ENCODE data around the gene SUSD6. TPM values are rescaled to one million over a fixed set of nuclear protein-coding genes. Genes with fewer than 3 reads are reported as not detected.

Gene SUSD6
- total and polyA plus RNA-seq, 2 experiments from 2014 or later = 2.8 to 3.4 TPM

DNA sequence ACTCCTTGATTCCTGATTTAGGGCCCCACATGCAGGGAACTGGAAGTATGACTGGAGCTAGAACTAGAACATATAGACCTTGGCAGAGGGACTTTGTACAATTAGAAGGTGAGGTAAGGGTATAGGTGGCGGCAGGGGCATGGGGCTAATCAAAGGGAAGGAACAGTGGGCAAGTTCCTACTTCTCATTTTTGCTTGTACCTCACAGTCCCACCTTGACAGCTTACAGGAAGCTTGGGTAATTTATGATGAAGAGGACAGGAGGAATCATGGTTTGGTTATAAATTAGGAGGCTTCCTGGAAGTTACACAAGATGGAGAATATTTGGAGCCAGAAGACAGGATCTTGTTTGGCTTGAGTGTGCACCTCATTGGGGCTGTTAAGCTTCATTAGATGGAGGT, 33.4 kb downstream of the SUSD6 start:
- DNase-seq (ENCODE audit: low spot score) (no peak), ATAC-seq (no peak)
- Histone ChIP-seq H3K4me2 (no peak overlapping the region), H3K36me3 (ENCODE audit: insufficient read depth) (peaks cover 5% of the 10 kb centered on the region; the same call in 1 of the 2 replicates), H3K79me2 (replicated peaks; ENCODE audit: insufficient read depth) (peaks cover 3% of the 10 kb centered on the region; the same call in 1 of the 2 replicates), H3K27ac (ENCODE audit: low read depth) (no peak overlapping the region), H4K20me1 (replicated peaks; ENCODE audit: insufficient read depth) (no peaks in the 10 kb centered on the region), H3K4me1 (ENCODE audit: insufficient read depth) (peaks cover 11% of the 10 kb centered on the region), H3K4me3 (no peak overlapping the region), H3K9me2 (ENCODE audit: insufficient read depth) (peaks cover 10% of the 10 kb centered on the region; the same call in 1 of the 2 replicates), H2AFZ (no peak overlapping the region), H3F3A (replicated peaks; ENCODE audit: low read depth) (no peaks in the 10 kb centered on the region), H3K27me3 (ENCODE audit: insufficient read depth) (no peaks in the 10 kb centered on the region)
- TF ChIP-seq CTCF (conservative IDR thresholded peaks at IDR 0.05; ENCODE audit: low read depth in 2 of 2) (no peak), POLR2AphosphoS5 (IDR thresholded peaks at IDR 0.05; ENCODE audit: low read depth) (no peak), EZH2 (IDR thresholded peaks at IDR 0.05; ENCODE audit: low read depth, unreplicated experiment) (no peak), JUNB (IDR thresholded peaks at IDR 0.05; ENCODE audit: unreplicated experiment) (no peak)
- TF ChIP-seq, protein P1, sequence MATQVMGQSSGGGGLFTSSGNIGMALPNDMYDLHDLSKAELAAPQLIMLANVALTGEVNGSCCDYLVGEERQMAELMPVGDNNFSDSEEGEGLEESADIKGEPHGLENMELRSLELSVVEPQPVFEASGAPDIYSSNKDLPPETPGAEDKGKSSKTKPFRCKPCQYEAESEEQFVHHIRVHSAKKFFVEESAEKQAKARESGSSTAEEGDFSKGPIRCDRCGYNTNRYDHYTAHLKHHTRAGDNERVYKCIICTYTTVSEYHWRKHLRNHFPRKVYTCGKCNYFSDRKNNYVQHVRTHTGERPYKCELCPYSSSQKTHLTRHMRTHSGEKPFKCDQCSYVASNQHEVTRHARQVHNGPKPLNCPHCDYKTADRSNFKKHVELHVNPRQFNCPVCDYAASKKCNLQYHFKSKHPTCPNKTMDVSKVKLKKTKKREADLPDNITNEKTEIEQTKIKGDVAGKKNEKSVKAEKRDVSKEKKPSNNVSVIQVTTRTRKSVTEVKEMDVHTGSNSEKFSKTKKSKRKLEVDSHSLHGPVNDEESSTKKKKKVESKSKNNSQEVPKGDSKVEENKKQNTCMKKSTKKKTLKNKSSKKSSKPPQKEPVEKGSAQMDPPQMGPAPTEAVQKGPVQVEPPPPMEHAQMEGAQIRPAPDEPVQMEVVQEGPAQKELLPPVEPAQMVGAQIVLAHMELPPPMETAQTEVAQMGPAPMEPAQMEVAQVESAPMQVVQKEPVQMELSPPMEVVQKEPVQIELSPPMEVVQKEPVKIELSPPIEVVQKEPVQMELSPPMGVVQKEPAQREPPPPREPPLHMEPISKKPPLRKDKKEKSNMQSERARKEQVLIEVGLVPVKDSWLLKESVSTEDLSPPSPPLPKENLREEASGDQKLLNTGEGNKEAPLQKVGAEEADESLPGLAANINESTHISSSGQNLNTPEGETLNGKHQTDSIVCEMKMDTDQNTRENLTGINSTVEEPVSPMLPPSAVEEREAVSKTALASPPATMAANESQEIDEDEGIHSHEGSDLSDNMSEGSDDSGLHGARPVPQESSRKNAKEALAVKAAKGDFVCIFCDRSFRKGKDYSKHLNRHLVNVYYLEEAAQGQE (IDR thresholded peaks at IDR 0.05; ENCODE audit: unreplicated experiment) = no peak
- TF ChIP-seq, protein P2, sequence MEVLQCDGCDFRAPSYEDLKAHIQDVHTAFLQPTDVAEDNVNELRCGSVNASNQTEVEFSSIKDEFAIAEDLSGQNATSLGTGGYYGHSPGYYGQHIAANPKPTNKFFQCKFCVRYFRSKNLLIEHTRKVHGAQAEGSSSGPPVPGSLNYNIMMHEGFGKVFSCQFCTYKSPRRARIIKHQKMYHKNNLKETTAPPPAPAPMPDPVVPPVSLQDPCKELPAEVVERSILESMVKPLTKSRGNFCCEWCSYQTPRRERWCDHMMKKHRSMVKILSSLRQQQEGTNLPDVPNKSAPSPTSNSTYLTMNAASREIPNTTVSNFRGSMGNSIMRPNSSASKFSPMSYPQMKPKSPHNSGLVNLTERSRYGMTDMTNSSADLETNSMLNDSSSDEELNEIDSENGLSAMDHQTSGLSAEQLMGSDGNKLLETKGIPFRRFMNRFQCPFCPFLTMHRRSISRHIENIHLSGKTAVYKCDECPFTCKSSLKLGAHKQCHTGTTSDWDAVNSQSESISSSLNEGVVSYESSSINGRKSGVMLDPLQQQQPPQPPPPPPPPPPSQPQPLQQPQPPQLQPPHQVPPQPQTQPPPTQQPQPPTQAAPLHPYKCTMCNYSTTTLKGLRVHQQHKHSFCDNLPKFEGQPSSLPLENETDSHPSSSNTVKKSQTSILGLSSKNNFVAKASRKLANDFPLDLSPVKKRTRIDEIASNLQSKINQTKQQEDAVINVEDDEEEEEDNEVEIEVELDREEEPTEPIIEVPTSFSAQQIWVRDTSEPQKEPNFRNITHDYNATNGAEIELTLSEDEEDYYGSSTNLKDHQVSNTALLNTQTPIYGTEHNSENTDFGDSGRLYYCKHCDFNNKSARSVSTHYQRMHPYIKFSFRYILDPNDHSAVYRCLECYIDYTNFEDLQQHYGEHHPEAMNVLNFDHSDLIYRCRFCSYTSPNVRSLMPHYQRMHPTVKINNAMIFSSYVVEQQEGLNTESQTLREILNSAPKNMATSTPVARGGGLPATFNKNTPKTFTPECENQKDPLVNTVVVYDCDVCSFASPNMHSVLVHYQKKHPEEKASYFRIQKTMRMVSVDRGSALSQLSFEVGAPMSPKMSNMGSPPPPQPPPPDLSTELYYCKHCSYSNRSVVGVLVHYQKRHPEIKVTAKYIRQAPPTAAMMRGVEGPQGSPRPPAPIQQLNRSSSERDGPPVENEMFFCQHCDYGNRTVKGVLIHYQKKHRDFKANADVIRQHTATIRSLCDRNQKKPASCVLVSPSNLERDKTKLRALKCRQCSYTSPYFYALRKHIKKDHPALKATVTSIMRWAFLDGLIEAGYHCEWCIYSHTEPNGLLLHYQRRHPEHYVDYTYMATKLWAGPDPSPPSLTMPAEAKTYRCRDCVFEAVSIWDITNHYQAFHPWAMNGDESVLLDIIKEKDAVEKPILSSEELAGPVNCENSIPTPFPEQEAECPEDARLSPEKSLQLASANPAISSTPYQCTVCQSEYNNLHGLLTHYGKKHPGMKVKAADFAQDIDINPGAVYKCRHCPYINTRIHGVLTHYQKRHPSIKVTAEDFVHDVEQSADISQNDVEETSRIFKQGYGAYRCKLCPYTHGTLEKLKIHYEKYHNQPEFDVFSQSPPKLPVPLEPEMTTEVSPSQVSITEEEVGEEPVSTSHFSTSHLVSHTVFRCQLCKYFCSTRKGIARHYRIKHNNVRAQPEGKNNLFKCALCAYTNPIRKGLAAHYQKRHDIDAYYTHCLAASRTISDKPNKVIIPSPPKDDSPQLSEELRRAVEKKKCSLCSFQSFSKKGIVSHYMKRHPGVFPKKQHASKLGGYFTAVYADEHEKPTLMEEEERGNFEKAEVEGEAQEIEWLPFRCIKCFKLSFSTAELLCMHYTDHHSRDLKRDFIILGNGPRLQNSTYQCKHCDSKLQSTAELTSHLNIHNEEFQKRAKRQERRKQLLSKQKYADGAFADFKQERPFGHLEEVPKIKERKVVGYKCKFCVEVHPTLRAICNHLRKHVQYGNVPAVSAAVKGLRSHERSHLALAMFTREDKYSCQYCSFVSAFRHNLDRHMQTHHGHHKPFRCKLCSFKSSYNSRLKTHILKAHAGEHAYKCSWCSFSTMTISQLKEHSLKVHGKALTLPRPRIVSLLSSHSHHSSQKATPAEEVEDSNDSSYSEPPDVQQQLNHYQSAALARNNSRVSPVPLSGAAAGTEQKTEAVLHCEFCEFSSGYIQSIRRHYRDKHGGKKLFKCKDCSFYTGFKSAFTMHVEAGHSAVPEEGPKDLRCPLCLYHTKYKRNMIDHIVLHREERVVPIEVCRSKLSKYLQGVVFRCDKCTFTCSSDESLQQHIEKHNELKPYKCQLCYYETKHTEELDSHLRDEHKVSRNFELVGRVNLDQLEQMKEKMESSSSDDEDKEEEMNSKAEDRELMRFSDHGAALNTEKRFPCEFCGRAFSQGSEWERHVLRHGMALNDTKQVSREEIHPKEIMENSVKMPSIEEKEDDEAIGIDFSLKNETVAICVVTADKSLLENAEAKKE (CRISPR knock-in tag; IDR thresholded peaks at IDR 0.05) = no peak
- Mint-ChIP-seq H3K9me3 (peaks cover 29% of the 10 kb centered on the region), H3K36me3 (ENCODE audit: low read depth) (peaks cover 26% of the 10 kb centered on the region), H3K4me3 (no peak overlapping the region), H3K27ac (no peak overlapping the region), H3K27me3 (ENCODE audit: insufficient read depth, low read depth, poor library complexity) (peaks cover 9% of the 10 kb centered on the region), H3K4me1 (peaks cover 25% of the 10 kb centered on the region)

Measured in GM23338 (cell line).